ENCODE results near the gene SPATA2. TPM values are rescaled to one million over a fixed set of nuclear protein-coding genes. Genes with fewer than 3 reads are reported as not detected.
"Not testable (repeated sequence)": the region's sequence is repeated elsewhere in the genome, so short reads cannot be mapped to it uniquely, and the experiment has no call there.

Gene SPATA2
- total RNA-seq, 1 donor from 2014 or later = 2.0 TPM

DNA sequence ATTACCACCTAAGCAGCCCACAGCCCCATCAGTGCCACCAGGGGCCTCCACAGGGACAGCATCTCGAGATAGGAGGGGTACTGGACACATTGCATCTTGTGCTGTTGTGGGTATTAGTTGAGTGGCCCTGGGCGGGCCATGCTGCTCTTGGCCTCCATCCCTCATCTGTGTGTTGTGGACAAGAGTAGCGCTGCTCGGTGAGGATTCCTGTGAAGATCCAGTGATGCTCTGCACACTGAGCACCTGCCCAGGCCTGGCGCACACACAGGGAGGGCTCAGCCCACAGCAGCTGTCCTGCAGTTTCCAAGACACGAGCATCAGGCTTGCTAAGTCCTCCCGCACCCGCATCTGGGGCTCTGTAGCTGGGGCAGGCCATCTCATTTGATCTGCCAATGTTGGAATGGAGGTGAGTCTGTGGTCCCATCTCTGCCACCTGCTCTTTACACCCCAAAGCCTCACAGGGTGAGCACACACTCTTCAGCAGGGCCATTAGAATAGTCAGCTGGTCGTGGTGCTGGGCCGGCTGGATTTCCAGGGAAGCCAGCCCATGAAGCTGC, 32.0 kb downstream of the SPATA2 start:
- no peak for DNase-seq

DNA sequence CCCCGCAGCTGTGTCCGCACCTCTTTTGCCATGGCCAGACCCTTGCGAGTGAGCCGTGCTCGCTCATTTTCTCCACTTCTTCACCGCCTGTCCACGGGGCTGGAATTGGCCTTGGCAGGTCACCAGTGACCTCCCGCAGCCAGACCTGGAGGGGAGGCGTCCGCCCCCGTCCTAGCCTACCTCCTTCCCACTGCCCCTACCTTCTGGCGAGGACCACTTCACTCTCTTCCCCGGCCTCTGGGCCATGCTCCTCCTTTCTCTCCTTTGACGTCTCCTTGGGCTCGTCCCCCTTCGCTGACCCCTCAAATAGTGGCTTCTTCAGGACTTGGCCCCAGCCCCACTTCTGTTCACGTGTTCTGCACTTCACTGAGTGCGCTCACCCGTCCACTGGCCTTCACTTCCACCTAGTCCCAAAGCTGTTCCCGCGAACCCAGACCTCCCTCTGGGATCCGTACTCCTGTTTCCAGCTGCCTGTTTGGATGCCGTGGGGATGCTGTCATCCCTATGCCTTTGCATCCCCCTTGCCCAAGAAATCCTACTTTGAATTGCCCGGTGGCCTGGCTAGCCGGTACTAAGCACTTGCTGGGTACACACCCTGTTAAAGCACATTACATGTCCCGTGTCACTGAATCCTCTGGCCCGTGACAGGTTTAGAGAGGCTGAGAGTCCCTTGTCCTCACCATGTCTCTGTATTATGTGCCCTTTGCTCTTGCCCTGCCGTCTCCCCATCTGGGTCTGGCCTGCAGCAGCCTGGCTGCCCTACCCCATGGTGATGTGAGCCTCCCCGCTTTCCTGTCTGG, 33.0 kb downstream of the SPATA2 start:
- DNase-seq = no peak

DNA sequence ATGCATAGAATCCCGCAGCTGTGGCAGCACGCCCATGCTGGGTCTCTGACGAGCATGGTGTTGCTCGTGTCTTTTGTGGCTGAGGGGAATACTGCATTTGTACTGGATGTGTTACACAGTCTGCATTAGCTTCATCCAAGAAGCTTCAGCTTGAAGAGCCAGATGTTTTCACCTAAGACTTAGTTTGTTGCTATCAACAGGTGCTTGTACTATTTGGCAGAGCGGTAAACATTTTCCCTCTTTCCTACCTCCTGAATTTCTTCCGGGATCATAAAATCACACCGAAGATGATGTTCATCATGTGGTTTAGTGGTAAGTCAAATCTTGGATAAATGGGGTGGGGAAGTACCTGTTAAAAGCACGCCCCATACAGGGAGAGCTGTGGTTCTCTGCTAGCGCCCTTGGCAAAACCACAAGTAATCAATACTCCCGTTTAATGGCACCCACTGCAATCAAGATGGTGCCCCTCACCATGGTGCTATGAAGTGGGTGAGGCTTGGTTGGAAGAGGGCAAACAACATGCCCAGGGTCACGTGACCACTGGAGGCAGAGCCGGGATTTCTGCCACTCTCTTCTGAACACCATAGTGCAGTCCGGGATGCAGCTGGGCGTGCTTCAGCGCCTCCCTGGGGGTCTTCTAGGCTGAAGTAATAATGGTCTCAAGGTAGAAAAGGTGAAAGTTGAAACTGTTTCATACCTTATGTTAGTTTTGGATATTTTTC, 34.4 kb downstream of the SPATA2 start:
- no peak for DNase-seq

DNA sequence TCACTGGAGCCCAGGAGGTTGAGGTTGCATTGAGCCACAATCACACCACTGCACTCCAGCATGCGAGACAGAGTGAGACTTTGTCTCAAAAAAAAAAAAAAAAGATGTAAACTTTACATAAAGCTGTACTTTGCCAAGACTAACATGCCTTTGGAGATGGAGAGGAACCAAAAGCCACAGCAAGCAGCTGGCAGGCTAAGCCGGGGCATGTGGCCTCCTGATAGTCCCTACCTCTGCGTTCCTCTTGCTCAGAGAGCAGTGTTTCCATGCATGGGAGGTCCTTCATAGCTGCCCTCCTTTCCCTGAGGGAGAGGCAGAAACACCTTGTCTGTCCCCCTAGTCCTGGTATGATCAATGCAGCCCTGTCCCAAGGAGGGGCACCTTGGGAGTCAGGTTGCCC, 35.2 kb downstream of the SPATA2 start:
- DNase-seq = no peak

DNA sequence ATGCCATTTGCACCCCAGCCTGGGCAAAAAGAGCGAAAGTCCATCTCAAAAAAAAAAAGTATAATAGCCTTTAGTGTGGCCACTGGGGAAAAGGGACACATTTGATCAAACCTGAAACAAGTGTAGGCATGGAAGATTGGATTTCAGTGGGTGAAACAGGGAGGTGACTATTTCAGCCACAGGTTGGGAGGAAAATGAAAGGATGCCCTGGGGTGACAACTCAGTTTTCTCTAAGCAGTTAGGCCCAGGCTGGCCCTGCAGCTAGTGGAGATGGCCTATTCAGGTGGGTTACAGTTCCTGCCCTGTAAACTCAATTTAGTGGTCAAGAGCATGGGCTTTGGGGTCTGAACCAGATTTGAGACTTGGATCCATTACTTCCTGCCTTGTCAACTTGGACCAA, 36.4 kb downstream of the SPATA2 start:
- no peak for DNase-seq

DNA sequence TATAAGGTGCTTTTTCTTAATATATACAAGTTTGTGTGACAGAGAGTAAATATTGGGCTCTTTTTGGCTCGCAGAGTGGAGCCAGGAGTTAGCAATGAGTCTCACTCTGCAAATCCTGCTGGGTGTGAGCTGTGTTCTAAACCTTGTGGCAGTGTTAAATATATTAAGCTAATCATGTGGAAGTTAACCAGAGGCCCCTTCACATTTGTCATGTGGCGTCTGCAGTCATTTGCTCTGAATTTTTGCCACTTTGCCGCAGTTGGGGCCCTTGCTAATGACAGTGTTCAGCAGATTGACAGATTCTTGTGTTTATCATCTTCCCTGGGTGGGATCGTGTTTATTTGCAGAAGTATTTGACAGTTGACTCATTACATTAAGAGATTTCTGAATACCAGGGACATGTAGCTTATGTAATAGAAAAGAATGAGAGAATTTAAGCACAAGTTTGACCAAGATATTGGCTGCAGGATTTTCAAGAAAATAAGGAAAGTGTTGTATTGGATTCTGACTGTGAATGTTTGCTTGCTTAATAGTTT, 37.9 kb downstream of the SPATA2 start:
- no peak for DNase-seq

DNA sequence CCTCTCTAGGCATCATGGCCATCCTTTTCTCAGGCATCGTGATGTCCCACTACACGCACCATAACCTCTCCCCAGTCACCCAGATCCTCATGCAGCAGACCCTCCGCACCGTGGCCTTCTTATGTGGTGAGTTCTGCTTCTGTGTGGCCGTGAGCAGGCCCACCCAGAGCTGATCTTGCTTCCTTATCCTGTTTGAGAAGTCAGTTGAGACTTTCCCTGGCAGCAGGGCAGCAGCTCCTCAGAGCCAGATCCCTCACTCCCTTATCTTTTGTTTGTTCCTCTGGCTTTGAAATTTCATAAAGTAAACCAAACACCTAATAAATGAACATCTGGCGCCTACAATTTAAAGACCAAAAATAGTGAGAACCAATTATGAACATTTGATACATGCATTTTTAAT, 40.6 kb downstream of the SPATA2 start:
- DNase-seq = no peak

DNA sequence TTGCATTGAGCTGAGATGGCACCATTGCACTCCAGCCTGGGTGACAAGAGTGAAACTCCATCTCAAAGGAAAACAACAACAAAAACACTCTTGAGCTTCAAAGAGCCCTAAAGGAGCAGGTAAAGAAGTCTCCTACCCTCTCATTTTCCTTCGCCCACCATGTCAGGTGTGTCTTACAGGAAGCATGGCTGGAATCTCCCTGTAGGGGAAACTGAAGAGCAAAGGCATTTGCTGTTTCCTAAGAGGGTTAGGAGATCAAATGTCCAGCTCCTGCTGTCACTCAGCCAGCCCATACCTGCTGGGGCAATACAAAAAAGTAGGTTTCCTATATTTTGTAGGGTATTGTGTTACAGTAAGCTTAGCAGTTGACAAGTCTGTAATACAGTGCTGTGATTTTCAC, 43.3 kb downstream of the SPATA2 start:
- DNase-seq = no peak

DNA sequence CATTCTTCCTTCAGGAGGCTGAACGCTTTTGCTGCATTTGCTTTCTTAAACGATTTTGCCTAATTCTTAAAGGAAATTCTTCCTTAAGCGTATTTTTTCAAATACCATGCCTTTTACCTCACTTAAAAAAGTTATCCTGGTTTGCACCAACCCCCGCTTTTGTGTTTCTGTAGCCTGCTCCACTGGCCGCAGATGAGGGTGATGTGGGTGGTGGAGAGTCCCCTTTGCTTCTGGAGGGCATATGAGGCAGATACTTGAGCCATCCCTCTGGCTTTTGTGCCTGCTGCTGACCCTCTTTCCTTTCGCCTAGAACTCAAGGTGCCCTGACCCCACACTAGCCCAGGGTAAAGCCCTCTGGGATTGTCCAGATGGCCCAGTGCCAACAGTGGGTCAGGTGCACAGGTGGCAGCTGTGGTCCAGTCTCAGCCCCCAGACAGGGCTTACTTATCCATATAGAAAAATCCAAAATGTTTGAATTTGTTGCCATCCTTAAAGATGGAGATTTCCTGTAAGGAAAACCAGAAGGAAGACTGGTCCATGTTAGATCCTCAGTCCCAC, 43.9 kb downstream of the SPATA2 start:
- DNase-seq = no peak

DNA sequence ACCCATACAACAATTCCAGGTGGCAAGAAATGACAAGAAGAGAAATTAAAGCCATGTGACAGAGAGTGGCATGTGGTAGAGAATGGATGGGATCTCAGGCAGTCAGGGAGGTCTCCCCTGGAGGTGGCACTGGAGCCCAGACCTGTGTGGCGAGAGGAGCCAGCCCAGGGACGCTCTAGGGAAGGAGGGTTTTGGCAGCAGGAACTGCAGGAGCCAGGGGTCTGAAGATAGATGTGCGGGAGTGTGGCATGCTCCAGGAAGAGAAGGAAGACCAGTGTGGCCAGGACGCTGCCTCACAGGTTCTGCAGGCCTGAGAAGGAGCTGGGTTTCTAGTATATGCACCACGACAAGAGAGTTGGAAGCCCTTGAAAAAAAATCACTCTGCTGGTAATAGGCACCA, 45.1 kb downstream of the SPATA2 start:
- no peak for DNase-seq

DNA sequence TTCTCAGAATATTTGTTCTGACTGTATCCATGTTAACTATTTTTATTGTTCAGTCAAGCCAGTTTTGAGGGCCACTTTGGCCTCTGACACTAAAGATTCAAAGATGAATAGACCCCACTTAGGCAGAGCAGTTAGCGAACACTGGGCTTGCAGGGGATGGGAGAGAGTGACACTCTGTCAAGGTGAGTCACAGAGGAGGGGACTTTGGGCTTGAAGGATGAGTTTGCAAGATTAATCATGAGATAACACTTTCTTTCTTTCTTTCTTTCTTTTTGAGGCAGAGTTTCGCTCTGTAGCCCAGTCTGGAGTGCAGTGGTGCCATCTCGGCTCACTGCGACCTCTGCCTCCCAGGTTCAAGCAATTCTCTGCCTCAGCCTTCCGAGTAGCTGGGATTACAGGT, 46.4 kb downstream of the SPATA2 start:
- DNase-seq = no peak

DNA sequence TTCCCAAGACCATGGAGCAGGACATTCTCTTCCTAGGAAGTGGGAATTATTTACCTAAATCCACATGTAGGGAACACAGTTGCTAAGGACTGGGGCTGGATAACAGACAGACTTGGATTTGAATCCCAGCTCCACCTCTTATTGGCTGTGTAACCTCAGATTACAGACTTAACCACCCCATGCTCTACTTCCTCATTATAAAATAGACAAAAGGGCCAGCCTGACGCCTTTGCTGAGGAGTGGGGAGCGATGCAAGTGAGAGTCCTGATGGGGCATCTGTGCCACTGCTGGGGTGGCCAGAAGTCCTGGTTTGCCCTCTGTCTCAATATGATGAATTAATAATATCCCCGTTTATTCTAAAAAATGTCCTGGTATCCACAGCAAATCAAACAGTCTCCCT, 46.8 kb downstream of the SPATA2 start:
- no peak for DNase-seq

DNA sequence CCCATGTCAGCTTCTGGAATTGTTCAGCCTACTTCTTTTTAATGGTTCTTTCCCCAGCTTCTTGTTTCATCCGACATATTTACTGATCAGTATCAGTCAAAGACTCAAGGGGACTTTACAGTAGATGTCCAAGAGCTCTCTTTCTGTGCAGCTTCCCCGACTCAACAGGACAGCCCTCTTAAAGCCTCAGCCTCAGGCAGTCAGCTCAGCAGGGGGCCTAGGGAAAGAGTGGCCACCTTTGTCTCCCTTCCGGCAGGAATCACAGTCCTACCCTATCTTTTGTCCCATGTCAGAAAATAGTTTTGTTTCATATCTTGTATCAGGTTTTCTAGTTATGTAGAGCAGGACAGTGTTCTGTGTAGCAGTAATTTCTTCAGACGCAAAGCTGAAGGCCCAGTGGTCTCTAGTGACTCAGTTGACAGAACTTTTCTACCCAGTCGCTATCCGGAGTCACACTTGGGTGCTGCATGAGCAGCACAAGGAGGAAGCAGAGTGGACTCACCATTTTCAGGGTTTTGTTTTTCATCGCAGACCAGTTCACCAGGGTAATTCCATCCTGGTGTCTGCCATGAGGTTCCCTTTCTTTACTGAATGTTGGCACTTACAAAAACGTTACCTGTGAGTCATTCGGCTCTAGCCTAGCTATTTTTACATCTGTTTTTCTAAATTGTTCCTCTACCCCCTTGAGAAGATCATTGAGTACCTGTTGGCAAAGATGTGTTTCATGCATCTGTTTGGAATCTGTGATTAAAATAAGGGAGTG, 47.7 kb downstream of the SPATA2 start:
- no peak for DNase-seq

DNA sequence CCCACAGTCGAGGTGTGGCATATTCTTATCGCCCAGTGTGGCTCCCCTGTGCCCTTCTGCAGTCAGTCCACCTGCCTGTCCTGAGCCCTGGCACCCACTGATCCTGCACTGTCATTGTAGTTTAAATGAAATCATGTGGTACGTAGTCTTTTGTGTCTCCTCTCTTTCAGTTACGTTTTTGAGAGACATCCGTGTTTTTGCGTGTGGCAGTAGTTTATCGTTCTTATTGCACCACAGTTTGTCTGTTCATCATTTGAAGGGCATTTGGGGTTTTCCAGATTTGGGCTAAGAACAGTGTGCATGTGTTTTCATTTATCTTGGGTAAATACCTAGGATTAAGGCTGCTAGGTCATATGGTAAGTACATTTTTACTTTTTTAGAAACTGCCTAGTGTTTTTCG, 49.3 kb downstream of the SPATA2 start:
- no peak for DNase-seq

DNA sequence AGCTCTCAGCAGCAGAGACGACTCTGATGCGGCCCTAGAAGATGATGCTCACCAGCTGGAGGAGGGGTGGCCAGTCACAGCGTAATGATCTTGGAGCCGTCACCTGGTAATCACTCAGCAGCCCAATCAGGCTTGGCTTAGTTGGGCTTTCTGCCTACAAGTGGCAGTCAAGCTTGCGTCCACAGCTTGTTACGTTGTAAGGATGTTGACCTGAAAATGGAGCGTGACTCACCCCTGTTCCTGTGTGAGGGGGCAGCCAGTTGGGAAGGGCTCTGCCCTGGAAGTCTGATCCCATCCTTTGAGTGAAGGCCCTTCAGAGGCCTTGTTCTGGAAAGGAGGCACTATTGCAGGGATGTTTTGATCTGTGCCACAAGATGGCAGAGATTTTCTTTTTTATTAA, 49.8 kb downstream of the SPATA2 start:
- no peak for DNase-seq

DNA sequence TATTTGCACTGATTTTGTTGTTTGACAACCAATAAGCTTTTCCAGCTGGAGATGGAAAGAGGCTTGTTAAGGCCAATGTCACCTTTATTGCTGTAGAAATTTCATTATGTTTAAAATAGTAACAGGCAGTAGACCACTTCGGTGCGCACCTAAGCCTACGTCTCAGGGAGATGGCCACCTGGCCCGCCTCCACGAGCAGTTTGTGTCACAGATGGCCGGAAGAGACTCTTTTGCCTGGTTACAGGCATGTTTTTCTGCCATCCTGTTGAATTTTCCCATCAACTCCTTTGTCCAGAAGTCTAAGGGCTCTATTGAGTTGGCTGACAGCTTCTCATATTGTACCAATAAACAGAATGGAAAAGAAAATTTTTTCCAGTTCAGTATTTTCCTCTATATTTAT, 51.7 kb downstream of the SPATA2 start:
- DNase-seq = no peak

DNA sequence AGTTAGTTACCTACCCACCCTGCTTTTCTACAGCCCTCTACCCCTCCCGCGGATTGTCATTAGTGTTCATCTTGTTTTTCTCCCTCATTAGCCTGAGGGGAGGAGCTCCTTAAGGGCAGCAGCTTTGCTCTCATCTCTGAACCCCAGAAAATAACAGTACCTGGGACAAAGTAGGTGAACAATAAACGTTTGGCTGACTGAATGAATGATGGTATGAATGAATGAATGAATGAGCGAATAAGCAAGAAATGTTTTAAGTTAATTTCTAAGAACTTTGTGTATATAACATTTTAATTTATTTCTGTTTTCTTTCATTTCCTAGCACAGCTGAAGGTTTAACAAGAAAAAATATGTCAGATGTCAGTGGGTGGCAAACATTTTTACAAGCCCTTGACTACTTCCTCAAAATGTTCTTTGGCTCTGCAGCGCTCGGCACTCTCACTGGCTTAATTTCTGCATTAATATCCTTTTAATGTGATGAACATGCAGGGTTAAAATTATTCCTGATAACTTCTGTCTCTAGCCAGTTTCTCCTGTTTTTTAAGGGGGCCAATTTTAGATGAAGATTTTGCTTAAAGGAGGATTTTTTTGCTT, 52.6 kb downstream of the SPATA2 start:
- no peak for DNase-seq

DNA sequence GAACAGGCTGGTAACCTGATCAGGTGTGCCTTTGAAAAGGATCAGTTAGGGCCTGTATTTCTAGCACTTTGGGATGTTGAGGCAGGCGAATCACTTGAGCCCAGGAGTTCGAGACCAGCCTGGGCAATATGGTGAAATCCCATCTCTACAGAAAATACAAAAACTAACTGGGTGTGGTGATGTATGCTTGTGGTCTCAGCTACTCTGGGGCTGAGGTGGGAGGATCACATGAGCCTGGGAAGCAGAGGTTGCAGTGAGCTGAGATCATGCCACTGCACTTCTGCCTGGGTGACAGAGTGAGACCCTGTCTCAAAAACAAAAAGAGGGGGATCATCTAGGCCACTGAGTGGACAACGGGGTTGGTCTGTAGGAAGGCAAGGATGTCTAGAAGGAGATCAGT, 54.1 kb downstream of the SPATA2 start:
- not testable (repeated sequence) for DNase-seq

DNA sequence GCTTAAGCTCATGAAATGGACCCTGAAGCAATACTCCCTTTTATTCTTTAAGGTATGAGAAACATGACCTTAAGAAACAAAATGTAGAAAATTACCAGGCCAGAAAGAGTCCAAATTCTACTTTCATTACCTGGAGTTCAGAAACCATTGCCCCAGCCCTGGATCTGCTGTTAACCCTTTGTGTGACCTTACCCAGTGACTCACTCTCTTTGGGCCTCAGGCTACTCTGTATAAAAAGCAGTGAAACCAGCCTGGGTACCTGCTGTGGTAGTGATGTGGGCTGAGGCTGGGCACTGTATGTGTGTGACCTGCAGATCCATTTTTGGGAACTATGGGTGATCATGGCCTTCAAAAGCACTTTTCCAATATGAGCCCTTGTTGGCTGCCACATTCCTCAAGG, 55.5 kb downstream of the SPATA2 start:
- DNase-seq = no peak

DNA sequence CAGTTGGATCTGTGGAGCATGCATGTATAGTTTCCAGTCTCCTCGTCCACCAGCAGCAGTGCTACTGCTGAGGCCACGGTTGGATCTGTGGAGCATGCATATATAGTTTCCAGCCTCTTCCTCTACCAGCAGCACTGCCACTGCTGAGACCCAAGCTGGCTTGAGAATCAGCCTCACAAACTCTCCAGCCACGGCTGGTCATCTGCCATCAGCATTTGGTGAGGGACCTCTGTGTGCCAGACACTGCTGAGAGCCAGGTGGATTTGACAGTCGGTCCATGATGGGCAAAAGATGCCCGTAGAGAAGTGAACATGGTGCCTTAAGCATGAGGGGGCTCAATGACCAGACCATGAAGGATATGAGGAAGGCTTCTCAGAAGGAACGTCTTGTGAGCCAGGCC, 56.3 kb downstream of the SPATA2 start:
- DNase-seq = no peak

DNA sequence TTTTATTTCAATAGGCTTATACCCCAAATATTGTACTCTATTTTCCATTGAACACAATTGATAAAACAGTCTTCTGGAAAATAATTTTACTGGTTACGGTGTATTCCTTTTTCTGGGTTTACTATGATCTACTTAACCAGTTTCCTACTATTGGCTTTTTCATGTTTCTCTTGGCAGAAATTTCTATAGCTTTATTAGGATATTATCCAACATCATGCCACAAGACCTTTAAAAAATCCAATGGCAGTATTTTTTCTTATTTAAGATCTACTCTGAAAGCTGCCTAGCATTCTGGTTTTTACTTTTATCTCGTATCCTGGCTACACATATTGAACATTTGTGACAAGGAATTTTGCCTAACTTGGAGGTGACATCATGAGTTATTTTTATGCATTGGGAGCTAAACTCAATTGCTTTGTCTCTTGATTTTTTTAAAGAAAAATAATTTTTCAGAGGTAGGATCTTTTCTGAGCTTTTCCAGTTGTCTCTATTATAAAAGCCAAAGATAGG, 57.2 kb downstream of the SPATA2 start:
- no peak for DNase-seq

DNA sequence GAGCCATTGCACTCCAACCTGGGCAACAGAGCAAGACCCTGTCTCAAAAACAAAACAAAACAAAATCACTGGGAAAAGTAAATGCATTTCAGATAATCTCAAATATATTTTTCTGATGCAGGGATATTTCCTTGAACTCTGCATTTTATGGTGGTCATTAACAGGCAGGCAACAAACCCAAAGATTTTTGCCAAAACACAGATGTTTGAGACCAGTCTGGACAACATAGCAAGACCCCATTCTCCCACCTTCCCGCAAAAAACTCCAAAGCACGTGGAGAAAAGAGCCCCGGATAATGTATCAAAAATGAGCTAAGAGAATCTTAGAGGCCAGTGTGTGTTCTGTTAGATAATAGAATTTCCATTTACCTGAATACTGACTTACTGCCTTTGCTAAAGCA, 58.4 kb downstream of the SPATA2 start:
- no peak for DNase-seq
